Right lobe of liver (tissue), 4 donors: ENCODE results near the gene MYDGF.

Experiments
- POLR2A ChIP-seq: fragments of 450-650 bp; IDR thresholded peaks from one replicate; pipeline ENCODE4 v1.6.1; 2017; ENCODE audit warnings: antibody characterized with exemption, mild to moderate bottlenecking
- TF ChIP-seq, protein P1 (sequence below), 4 donors: fragments of 200-600 bp in 3 of 4; fragments of 450-650 bp in 1 of 4; IDR thresholded peaks; one replicate each; pipeline versions ENCODE4 v1.5.1 to v1.8.0; 2016 to 2022; ENCODE audit warnings: antibody characterized with exemption in 4 of 4, mild to moderate bottlenecking in 2 of 4
- donor health status: DM: no; HTN: no; CAD: no.
- donor health status: DM: no; HTN: no; CAD: no.
- donor health status: DM: no; HTN: yes; CAD: no.

- TF ChIP-seq, protein P1, sequence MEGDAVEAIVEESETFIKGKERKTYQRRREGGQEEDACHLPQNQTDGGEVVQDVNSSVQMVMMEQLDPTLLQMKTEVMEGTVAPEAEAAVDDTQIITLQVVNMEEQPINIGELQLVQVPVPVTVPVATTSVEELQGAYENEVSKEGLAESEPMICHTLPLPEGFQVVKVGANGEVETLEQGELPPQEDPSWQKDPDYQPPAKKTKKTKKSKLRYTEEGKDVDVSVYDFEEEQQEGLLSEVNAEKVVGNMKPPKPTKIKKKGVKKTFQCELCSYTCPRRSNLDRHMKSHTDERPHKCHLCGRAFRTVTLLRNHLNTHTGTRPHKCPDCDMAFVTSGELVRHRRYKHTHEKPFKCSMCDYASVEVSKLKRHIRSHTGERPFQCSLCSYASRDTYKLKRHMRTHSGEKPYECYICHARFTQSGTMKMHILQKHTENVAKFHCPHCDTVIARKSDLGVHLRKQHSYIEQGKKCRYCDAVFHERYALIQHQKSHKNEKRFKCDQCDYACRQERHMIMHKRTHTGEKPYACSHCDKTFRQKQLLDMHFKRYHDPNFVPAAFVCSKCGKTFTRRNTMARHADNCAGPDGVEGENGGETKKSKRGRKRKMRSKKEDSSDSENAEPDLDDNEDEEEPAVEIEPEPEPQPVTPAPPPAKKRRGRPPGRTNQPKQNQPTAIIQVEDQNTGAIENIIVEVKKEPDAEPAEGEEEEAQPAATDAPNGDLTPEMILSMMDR (IDR thresholded peaks at IDR 0.05) = no peak
- no peak for TF ChIP-seq POLR2A
Observed at GRCh38 chr19:4688587-4688986, 18.4 kb upstream of the MYDGF start.
